HepG2 (cell line): ENCODE results near the gene ENAH. TPM values are rescaled to one million over a fixed set of nuclear protein-coding genes. Genes with fewer than 3 reads are reported as not detected.

ENCODE experiments used
- ATAC-seq: fragments of 200-7000 bp; cut with Tn5 transposase; 3 replicates; pipeline ENCODE4 v1.9.1; 2020; ENCODE audit warnings: mild to moderate bottlenecking, moderate library complexity
- BruUV-seq: library from RNA; stranded (reverse); fragments of 400-500 nt; replicated peaks from 2 replicates; lab custom pipeline; 2021; lab: Mats Ljungman, UMichigan
- CTCF ChIA-PET: fragments of 300-600 bp; formaldehyde crosslinking; extraction: SDS; loops from one replicate; lab custom pipeline; 2021; ENCODE audit warnings: low total read pairs, inconsistent platforms, low intra/inter-chr PET ratio; lab: Yijun Ruan, JAX
- POLR2A ChIA-PET: fragments of 350-600 bp; sonication (Branson Sonifier 250); formaldehyde crosslinking; loops from one replicate; lab custom pipeline; 2020; ENCODE audit warnings: antibody characterized with exemption, inconsistent platforms; lab: Yijun Ruan, JAX
- DNase-seq: peaks from one replicate; pipeline ENCODE4 v3.0.0-alpha.2; 2015; ENCODE audit warnings: low spot score
- FAIRE-seq: peaks from 3 replicates; lab custom pipeline; 2011; peaks lifted over from hg19 to GRCh38; lab: Jason Lieb, UNC
- H2AFZ ChIP-seq: one replicate; pipeline ENCODE4 v1.6.1; 2011; ENCODE audit warnings: low read length, inconsistent platforms
- H3K27ac ChIP-seq: fragments of 300-600 bp; 3 replicates; pipeline ENCODE4 v1.8.0; 2011; ENCODE audit warnings: mixed run types, mild to moderate bottlenecking, mixed read lengths, low read length, inconsistent platforms; ENCODE audit not compliant: insufficient read depth; ENCODE audit errors: extremely low read length
- H3K27me3 ChIP-seq, 2 experiments: fragments of 200-600 bp in 1 of 2; 2 replicates in 1 of 2; 3 replicates in 1 of 2; pipeline versions ENCODE4 v1.6.0 to v1.8.0; 2011; ENCODE audit warnings: low read length in 2 of 2, mild to moderate bottlenecking in 2 of 2, moderate library complexity in 2 of 2, inconsistent platforms in 1 of 2; ENCODE audit not compliant: insufficient read depth in 2 of 2, control insufficient read depth in 1 of 2
- H3K36me3 ChIP-seq, 2 experiments: fragments of 200-600 bp in 1 of 2; replicated peaks in 1 of 2; 2 replicates in 1 of 2; 3 replicates in 1 of 2; pipeline versions ENCODE4 v1.5.1 to v1.8.0; 2011; ENCODE audit warnings: low read length in 2 of 2, inconsistent platforms in 1 of 2; ENCODE audit not compliant: insufficient read depth in 2 of 2, control insufficient read depth in 1 of 2
- H3K4me1 ChIP-seq: 2 replicates; pipeline ENCODE4 v1.5.1; 2012; ENCODE audit warnings: low read length, inconsistent platforms; ENCODE audit not compliant: insufficient read depth
- H3K4me2 ChIP-seq: 2 replicates; pipeline ENCODE4 v1.6.0; 2011; ENCODE audit warnings: low read depth, low read length, inconsistent platforms
- H3K4me3 ChIP-seq, 3 experiments: fragments of 200-600 bp in 1 of 3; sonication (generic), shearing (Covaris generic) in 1 of 3; replicated peaks in 1 of 3; 2 replicates each; pipeline ENCODE4 v1.5.1; 2011 to 2016; ENCODE audit warnings: low read length in 3 of 3, inconsistent platforms in 2 of 3, low read depth in 2 of 3, mild to moderate bottlenecking in 2 of 3, control low read depth in 1 of 3, mixed read lengths in 1 of 3; ENCODE audit not compliant: insufficient read depth in 1 of 3
- H3K79me2 ChIP-seq: one replicate; pipeline ENCODE4 v1.6.1; 2011; ENCODE audit warnings: low read length, inconsistent platforms; ENCODE audit not compliant: insufficient read depth
- H3K9ac ChIP-seq: 2 replicates; pipeline ENCODE4 v1.6.0; 2011; ENCODE audit warnings: mild to moderate bottlenecking, low read depth, low read length, inconsistent platforms; ENCODE audit not compliant: insufficient read depth
- H3K9me3 ChIP-seq: 2 replicates; pipeline ENCODE4 v1.5.1; 2012; ENCODE audit warnings: mild to moderate bottlenecking, low read length
- H4K20me1 ChIP-seq: 2 replicates; pipeline ENCODE4 v1.6.0; 2011; ENCODE audit warnings: inconsistent platforms, mild to moderate bottlenecking, low read length, moderate library complexity; ENCODE audit not compliant: insufficient read depth
- NCOA5 ChIP-seq: sonication (generic); formaldehyde crosslinking; IDR thresholded peaks from 2 replicates; pipeline ENCODE4 v1.4.0; 2020; ENCODE audit warnings: missing genetic modification reagents
- POLR2G ChIP-seq: fragments of 200-400 bp; formaldehyde crosslinking; IDR thresholded peaks from 2 replicates; pipeline ENCODE4 v1.6.1; 2018; ENCODE audit warnings: mild to moderate bottlenecking, low read depth, low read length, moderate library complexity
- SYNCRIP ChIP-seq: fragments of 200-400 bp; formaldehyde crosslinking; IDR thresholded peaks from 2 replicates; pipeline ENCODE4 v1.6.1; 2018; ENCODE audit warnings: mild to moderate bottlenecking, low read depth, low read length; ENCODE audit not compliant: insufficient read depth
- ZNF296 ChIP-seq: sonication (generic); formaldehyde crosslinking; conservative IDR thresholded peaks from 2 replicates; pipeline ENCODE4 v1.5.0; 2020; ENCODE audit warnings: mild to moderate bottlenecking, missing genetic modification reagents
- ZNF446 ChIP-seq: sonication (generic); formaldehyde crosslinking; IDR thresholded peaks from 2 replicates; pipeline ENCODE4 v1.5.0; 2020; ENCODE audit warnings: mild to moderate bottlenecking, missing genetic modification reagents
- ZNF780A ChIP-seq: sonication (generic); formaldehyde crosslinking; IDR thresholded peaks from 2 replicates; pipeline ENCODE4 v1.8.0; 2022; ENCODE audit warnings: mild to moderate bottlenecking, missing genetic modification reagents, moderate library complexity
- WGBS: methylation state at CpG from one replicate; pipeline ENCODE4 v1.1.6; 2017; ENCODE audit warnings: low lambda C conversion rate; 5-methylcytosine and 5-hydroxymethylcytosine counted together
- in situ Hi-C: cut with HindIII; loops from 2 replicates; pipeline ENCODE4 v1.10.0; 2017; ENCODE audit warnings: low pct_unique_long_range_greater_than_20kb; ENCODE audit not compliant: extremely low pct_ligation_motif_present
- intact Hi-C: fragments of 100-400 bp; cut with micrococcal nuclease; formaldehyde crosslinking; loops from one replicate; pipeline ENCODE4 v1.10.0; 2022; ENCODE audit not compliant: unreplicated experiment
- polyA plus RNA-seq, 8 experiments: library from polyadenylated mRNA; depleted of rRNA in 3 of 8; stranded (reverse) in 7 of 8; unstranded in 1 of 8; fragments of >200 nt; fragmentation: Illumina TruSeq in 4 of 8; extraction: Trizol in 4 of 8; gene quantifications; 2 replicates each; pipeline versions ENCODE4 v1.2.1 to v1.2.3, GENCODE V29; 2011 to 2016; ENCODE audit warnings: low read depth in 4 of 8, missing spikeins in 1 of 8, mixed read lengths in 1 of 8; ENCODE audit not compliant: insufficient read depth in 1 of 8
- total RNA-seq, 5 experiments: library from RNA; depleted of rRNA; stranded (reverse); fragments of >200 nt; fragmentation: Illumina TruSeq; extraction: Trizol; gene quantifications; 2 replicates each; pipeline ENCODE4 v1.2.3, GENCODE V29; 2016; ENCODE audit warnings: low read depth in 1 of 5
- TF ChIP-seq, protein P1 (sequence below): sonication (generic); formaldehyde crosslinking; IDR thresholded peaks from 2 replicates; pipeline ENCODE4 v1.8.0; 2022; ENCODE audit warnings: mild to moderate bottlenecking, missing genetic modification reagents
- TF ChIP-seq, protein P2 (sequence below): sonication (generic); formaldehyde crosslinking; IDR thresholded peaks from 2 replicates; pipeline ENCODE4 v1.4.0; 2020; ENCODE audit warnings: mild to moderate bottlenecking, missing genetic modification reagents

The ENAH gene
- total and polyA plus RNA-seq, 2 of the 13 experiments (the other 11 are each of a cell fraction or from before 2014, with no cell fraction given) = 22.1 to 58.3 TPM

DNA sequence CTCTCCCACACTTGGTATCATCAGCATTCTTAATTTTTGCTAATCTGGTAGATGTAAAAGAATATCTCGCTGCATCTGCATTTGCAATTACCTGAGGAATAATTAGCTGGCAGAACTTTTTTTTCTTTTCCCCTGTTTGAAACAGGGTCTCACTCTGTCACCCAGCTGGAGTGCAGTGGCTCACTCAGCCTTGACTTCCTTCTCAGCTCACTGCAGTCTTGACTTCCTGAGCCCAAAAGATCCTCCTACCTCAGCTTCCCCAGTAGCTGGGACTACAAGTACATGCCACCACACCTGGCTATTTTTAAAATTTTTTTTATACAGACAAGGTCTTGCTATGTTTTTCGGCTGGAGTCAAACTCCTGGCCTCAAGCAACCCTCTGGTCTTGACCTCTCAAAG, 35.4 kb upstream of the ENAH start:
- Histone ChIP-seq H3K9me3 (no peaks in the 10 kb centered on the region), H3K9ac (no peak overlapping the region), H3K79me2 (no peaks in the 10 kb centered on the region), H3K4me2 (no peak overlapping the region), H2AFZ (no peak overlapping the region), H3K27me3 (no peaks in the 10 kb centered on the region), H3K27ac (no peak overlapping the region), H3K4me3 (no peak overlapping the region), H3K4me1 (peaks cover 31% of the 10 kb centered on the region), H4K20me1 (no peaks in the 10 kb centered on the region), H3K36me3 (no peaks in the 10 kb centered on the region)
- WGBS = 82% methylated on average over 2 of the region's 2 CpGs
- no TSS peak for BruUV-seq
- FAIRE-seq (no peak), ATAC-seq (no peak), DNase-seq (no peak)
- TF ChIP-seq, protein P1, sequence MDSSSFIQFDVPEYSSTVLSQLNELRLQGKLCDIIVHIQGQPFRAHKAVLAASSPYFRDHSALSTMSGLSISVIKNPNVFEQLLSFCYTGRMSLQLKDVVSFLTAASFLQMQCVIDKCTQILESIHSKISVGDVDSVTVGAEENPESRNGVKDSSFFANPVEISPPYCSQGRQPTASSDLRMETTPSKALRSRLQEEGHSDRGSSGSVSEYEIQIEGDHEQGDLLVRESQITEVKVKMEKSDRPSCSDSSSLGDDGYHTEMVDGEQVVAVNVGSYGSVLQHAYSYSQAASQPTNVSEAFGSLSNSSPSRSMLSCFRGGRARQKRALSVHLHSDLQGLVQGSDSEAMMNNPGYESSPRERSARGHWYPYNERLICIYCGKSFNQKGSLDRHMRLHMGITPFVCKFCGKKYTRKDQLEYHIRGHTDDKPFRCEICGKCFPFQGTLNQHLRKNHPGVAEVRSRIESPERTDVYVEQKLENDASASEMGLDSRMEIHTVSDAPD (CRISPR knock-in tag) = no peak
- TF ChIP-seq, protein P2, sequence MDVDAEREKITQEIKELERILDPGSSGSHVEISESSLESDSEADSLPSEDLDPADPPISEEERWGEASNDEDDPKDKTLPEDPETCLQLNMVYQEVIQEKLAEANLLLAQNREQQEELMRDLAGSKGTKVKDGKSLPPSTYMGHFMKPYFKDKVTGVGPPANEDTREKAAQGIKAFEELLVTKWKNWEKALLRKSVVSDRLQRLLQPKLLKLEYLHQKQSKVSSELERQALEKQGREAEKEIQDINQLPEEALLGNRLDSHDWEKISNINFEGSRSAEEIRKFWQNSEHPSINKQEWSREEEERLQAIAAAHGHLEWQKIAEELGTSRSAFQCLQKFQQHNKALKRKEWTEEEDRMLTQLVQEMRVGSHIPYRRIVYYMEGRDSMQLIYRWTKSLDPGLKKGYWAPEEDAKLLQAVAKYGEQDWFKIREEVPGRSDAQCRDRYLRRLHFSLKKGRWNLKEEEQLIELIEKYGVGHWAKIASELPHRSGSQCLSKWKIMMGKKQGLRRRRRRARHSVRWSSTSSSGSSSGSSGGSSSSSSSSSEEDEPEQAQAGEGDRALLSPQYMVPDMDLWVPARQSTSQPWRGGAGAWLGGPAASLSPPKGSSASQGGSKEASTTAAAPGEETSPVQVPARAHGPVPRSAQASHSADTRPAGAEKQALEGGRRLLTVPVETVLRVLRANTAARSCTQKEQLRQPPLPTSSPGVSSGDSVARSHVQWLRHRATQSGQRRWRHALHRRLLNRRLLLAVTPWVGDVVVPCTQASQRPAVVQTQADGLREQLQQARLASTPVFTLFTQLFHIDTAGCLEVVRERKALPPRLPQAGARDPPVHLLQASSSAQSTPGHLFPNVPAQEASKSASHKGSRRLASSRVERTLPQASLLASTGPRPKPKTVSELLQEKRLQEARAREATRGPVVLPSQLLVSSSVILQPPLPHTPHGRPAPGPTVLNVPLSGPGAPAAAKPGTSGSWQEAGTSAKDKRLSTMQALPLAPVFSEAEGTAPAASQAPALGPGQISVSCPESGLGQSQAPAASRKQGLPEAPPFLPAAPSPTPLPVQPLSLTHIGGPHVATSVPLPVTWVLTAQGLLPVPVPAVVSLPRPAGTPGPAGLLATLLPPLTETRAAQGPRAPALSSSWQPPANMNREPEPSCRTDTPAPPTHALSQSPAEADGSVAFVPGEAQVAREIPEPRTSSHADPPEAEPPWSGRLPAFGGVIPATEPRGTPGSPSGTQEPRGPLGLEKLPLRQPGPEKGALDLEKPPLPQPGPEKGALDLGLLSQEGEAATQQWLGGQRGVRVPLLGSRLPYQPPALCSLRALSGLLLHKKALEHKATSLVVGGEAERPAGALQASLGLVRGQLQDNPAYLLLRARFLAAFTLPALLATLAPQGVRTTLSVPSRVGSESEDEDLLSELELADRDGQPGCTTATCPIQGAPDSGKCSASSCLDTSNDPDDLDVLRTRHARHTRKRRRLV (CRISPR knock-in tag) = no peak
- no peak for TF ChIP-seq NCOA5 (CRISPR knock-in tag)
- TF ChIP-seq ZNF296 (CRISPR knock-in tag) = no peak
- no peak for TF ChIP-seq ZNF780A
- TF ChIP-seq ZNF446 = no peak
- TF ChIP-seq POLR2G = no peak
- TF ChIP-seq SYNCRIP = no peak
- in situ Hi-C loops = no loop called here
- intact Hi-C loops = no loop called here
- ChIA-PET CTCF (no interaction called here), POLR2A (interaction anchor here (0.7 to 1.6 kb wide), 3 partner anchors 12 to 81 kb away, joined by 3 to 5 read pairs (median 4); no protein-coding TSS in a partner anchor)
